ENCODE measurements around the gene BPIFB1. TPM values are rescaled to one million over a fixed set of nuclear protein-coding genes. Genes with fewer than 3 reads are reported as not detected.
A peak's percentile ranks its signal among the peaks of the same experiment; 100 is the strongest.

The BPIFB1 gene
- total RNA-seq, 2 donors from 2014 or later: not detected

DNA sequence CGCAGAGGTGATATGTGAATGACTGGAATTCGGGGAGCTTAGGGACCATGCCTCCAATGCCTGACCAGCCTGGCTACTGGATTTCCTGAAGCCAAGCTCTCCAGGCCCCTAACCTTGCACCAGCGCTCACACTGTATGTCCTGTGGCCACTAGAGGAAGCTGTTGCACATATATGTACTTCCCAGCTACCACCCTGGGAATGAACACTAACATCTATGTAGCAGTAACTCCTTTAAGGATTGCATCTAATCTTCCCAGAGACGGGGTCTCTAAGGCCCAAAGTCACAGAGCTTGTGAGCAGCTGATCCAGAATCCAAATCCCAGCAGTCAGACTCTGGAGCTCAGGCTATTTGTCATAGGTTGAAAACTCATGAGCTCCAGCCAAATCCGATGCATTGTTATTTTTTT, 20.4 kb upstream of the BPIFB1 start:
- TF ChIP-seq, protein P1, sequence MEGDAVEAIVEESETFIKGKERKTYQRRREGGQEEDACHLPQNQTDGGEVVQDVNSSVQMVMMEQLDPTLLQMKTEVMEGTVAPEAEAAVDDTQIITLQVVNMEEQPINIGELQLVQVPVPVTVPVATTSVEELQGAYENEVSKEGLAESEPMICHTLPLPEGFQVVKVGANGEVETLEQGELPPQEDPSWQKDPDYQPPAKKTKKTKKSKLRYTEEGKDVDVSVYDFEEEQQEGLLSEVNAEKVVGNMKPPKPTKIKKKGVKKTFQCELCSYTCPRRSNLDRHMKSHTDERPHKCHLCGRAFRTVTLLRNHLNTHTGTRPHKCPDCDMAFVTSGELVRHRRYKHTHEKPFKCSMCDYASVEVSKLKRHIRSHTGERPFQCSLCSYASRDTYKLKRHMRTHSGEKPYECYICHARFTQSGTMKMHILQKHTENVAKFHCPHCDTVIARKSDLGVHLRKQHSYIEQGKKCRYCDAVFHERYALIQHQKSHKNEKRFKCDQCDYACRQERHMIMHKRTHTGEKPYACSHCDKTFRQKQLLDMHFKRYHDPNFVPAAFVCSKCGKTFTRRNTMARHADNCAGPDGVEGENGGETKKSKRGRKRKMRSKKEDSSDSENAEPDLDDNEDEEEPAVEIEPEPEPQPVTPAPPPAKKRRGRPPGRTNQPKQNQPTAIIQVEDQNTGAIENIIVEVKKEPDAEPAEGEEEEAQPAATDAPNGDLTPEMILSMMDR (IDR thresholded peaks at IDR 0.05): peak; percentile 21 to 62 (median 47)
- no peak for TF ChIP-seq POLR2A (IDR thresholded peaks at IDR 0.05)
- peak; percentile 71 for ATAC-seq
- H3K27ac ChIP-seq: no peak overlapping the region
- H3K4me1 ChIP-seq: no peaks in the 10 kb centered on the region
- no peaks in the 10 kb centered on the region for H3K36me3 ChIP-seq (replicated peaks in 1 of 2; ENCODE audit: insufficient read depth in 1 of 2, low read depth in 2 of 2)
- H3K4me3 ChIP-seq: no peak overlapping the region
- no peaks in the 10 kb centered on the region for H3K9me3 ChIP-seq
- WGBS, 2 donors: 20% methylated on average over 5 of the region's 5 CpGs
- peaks cover 0 to 3% of the 10 kb centered on the region in 2 donors for H3K27me3 ChIP-seq
- intact Hi-C loops (cut with DNase I): no loop called here
- DNase-seq: peak; percentile 36 to 61 (median 40)

- DNase-seq: no peak
- H3K9me3 ChIP-seq: no peaks in the 10 kb centered on the region
- intact Hi-C loops (cut with DNase I): no loop called here
- TF ChIP-seq, protein P1 (IDR thresholded peaks at IDR 0.05): no peak
- TF ChIP-seq POLR2A (IDR thresholded peaks at IDR 0.05): no peak
- WGBS, 2 donors: 86 to 97% methylated on average over 4 to 5 of the region's 5 CpGs
- H3K4me3 ChIP-seq: no peak overlapping the region
- no peak overlapping the region for H3K27ac ChIP-seq
- peaks cover 0 to 3% of the 10 kb centered on the region in 2 donors for H3K27me3 ChIP-seq
- H3K4me1 ChIP-seq: peaks cover 6% of the 10 kb centered on the region
- H3K36me3 ChIP-seq (replicated peaks in 1 of 2; ENCODE audit: insufficient read depth in 1 of 2, low read depth in 2 of 2): no peaks in the 10 kb centered on the region
- ATAC-seq: no peak
Measured at GRCh38 chr20:33263784-33264183, 19.2 kb upstream of the BPIFB1 start.

GRCh38 chr20:33267701-33268100, 15.3 kb upstream of the BPIFB1 start:
- TF ChIP-seq, protein P1 (IDR thresholded peaks at IDR 0.05): no peak
- TF ChIP-seq POLR2A (IDR thresholded peaks at IDR 0.05): no peak
- Histone ChIP-seq H3K4me1 (peaks cover 15% of the 10 kb centered on the region), H3K9me3 (no peaks in the 10 kb centered on the region), H3K27ac (no peak overlapping the region), H3K27me3 (peaks cover 0 to 3% of the 10 kb centered on the region in 2 donors), H3K36me3 (replicated peaks in 1 of 2; ENCODE audit: insufficient read depth in 1 of 2, low read depth in 2 of 2) (no peaks in the 10 kb centered on the region), H3K4me3 (no peak overlapping the region)
- no peak for ATAC-seq
- intact Hi-C loops (cut with DNase I): no loop called here
- DNase-seq: no peak
- WGBS, 2 donors: 52 to 60% methylated on average over 2 to 3 of the region's 3 CpGs

DNA sequence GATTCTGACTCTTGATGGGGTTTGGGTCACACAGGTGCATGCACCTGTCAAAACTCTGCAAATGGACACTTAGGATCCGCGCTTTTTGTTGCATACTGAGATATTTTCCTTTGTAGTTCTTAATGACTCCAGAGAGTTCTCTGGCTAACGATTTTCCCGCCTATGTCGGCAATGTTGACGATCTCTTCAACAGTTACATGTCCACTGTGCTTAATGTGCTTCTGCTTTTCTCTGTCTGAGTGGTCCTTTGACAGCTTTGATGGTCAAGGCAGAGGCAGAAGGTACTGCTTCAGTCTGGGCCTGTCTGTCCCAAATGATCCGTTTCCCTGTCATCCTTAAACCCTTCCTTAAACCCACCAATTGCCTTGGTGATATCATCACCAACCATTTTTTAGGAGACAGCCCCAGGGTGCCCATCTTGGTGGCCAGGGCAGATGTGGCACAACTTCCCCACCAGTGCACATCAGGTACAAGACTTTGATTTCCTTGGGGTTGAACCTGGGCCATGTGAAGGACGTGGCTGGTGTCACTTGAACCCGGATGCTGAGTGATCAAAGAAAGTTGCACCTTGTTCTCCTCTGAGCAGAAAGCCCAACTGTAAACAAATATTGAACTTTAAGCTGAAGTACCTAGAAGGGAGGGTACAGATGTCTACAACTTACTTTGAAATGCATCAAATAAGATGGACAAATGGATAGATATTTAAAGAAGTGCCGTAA, 10.7 kb upstream of the BPIFB1 start:
- no peak for TF ChIP-seq POLR2A (IDR thresholded peaks at IDR 0.05)
- TF ChIP-seq, protein P1 (IDR thresholded peaks at IDR 0.05): no peak
- Histone ChIP-seq H3K9me3 (no peaks in the 10 kb centered on the region), H3K4me1 (peaks cover 21% of the 10 kb centered on the region), H3K27me3 (no peaks in the 10 kb centered on the region), H3K36me3 (replicated peaks in 1 of 2; ENCODE audit: insufficient read depth in 1 of 2, low read depth in 2 of 2) (no peaks in the 10 kb centered on the region), H3K4me3 (no peak overlapping the region), H3K27ac (no peak overlapping the region)
- intact Hi-C loops (cut with DNase I): no loop called here
- WGBS, 2 donors: 77 to 78% methylated on average over 10 of the region's 10 CpGs
- DNase-seq: no peak
- no peak for ATAC-seq
